Peyer's patch (tissue), 4 donors: ENCODE results near the gene OR4D5.

Source experiments
- CTCF ChIP-seq, 6 experiments: fragments of 450-650 bp in 4 of 6; fragments of 200-600 bp in 2 of 6; sonication (generic) in 1 of 6; IDR thresholded peaks; one replicate each; pipeline ENCODE4 v1.5.1; 2017 to 2019; ENCODE audit warnings: antibody characterized with exemption in 6 of 6, mild to moderate bottlenecking in 3 of 6, moderate library complexity in 1 of 6
- POLR2A ChIP-seq, 2 donors: fragments of 450-650 bp; IDR thresholded peaks; one replicate each; pipeline ENCODE4 v1.5.1; 2017; ENCODE audit warnings: antibody characterized with exemption in 2 of 2, mild to moderate bottlenecking in 2 of 2, moderate library complexity in 2 of 2

- no peak for TF ChIP-seq CTCF (IDR thresholded peaks at IDR 0.05)
- TF ChIP-seq POLR2A (IDR thresholded peaks at IDR 0.05): no peak
Observed at GRCh38 chr11:123899792-123900191, 39.6 kb upstream of the OR4D5 start.
